Eye (tissue), 1 donor: ENCODE results near the gene DKK2.
"Not testable (repeated sequence)": the region's sequence is repeated elsewhere in the genome, so short reads cannot be mapped to it uniquely, and the experiment has no call there.

Experiments
- DNase-seq: peaks from one replicate; pipeline ENCODE4 v3.0.0-alpha.2; 2015

The DKK2 gene

DNA sequence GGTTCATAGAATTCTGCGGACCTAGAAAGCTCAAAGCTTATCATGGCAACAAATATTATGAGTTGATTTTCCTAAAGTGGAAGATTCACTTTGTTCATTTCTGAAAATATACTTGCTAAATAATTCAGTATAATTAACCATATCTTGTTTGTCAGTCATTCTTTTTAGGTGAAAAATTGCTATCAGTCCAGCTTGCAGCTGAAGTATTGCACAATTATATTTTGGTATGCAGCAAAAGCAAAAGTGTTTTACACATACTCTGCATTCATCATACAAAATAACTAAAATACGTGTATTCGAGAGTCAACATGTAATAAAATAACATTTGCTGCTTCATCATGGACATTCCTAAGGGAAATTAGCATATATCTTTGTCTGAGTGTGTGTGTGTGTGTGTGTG, 24.8 kb downstream of the DKK2 start:
- DNase-seq = no peak

DNA sequence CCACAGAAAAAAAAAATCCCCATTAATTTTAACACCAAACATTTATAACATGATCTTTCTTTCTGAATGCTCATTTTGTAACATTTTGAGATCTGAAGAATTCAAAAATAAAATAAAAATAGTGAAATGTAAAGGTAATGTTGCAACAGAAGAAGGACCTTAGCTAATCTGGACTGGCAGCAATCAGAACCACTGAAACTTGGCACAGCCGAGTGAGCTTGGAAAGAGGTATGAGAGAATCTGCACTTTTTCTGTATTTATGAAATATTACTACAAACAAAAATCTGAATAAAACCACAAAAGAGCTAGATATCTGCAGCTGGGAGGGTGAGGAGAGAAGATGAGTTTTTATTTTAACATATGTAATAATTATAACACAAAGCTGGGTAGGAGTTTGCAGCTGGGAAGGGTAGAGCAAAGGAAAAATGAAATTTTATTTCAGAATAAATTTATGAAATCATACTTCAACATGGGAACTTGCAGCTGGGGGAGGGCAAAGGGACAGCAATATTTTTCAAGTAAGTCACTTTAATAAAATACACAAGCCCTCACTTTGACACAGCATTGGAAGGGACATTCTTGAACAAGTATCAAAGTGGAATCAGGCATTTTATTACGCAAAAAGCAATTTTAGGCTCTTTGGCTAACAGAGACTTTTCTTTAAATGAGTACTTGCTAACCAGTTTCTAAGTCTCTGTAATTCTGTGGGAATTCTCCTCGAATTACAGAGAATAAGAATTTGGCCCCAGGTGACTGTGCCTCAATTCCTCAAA, 26.7 kb downstream of the DKK2 start:
- DNase-seq = no peak

DNA sequence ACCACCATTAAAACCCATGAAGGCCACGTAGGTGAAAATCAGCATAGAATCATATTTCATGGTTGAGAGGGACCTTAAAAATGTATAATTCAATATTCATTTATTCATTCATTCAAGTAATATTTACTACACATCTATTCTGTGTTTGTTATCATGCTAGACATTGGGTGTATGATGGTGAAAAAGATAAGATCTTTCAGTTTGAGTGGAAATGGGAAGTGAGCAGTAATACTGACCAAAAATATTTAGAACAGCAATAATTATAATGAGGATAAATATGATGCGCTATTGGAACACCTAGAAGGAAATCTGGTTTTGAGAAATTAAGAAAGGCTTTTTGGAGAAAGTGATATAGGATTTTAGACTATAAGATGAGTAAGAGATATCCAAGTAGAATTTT, 28.0 kb downstream of the DKK2 start:
- no peak for DNase-seq

DNA sequence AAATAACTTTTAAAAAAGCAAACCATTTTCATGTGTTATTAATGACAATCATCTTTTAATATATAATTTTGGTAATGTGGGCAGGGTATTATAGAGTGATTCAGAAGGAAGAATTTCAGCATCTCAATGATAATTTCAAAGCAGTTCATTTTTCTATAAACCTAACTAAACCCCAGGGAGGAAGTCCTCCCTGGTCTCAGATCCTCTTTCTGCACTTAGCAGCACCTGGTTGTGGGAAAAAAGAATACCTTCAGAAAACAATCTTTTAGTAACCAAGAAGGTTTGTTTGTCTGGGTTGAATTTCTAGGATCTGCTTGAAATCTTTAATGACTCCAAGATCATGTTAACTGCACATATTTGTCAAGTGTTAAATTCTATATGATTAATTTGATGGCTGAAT, 29.9 kb downstream of the DKK2 start:
- no peak for DNase-seq

DNA sequence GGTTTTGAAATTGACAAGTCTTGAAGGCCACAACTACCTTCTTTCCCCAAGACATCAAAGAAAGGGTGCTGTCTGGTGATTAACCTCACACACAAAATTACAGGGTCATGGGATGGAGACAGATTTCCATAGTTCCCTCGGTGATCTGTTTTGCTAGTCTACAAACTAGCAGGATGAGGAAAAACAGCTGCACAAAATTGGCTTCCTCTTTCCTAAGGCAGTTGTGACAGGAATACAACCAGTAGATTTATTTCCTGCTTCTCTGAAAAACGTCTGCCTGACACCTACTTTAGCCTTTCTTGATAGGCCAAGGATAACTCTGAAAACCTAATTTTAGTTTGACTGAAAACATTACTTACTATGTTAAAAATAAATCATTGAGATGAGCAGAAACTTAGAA, 39.6 kb downstream of the DKK2 start:
- no peak for DNase-seq

DNA sequence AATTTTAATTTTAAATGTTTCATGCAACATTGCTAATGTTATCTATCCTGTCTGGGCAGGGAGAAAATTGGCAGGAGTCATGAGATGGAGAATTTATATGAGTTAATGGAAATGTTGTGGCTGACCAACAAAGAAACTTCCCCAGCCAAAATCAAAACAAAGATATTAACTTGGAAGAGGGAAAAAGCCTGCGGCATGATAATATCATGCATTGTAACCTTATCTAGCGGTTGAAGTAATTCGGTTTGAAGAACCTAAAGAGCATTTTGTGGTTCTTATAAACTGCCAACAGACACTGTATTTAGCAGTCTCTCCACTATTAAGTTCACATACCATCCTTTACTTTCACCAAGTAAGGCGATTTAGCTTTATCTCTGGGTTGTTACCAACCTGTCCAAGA, 42.3 kb downstream of the DKK2 start:
- peak; percentile 20 for DNase-seq

DNA sequence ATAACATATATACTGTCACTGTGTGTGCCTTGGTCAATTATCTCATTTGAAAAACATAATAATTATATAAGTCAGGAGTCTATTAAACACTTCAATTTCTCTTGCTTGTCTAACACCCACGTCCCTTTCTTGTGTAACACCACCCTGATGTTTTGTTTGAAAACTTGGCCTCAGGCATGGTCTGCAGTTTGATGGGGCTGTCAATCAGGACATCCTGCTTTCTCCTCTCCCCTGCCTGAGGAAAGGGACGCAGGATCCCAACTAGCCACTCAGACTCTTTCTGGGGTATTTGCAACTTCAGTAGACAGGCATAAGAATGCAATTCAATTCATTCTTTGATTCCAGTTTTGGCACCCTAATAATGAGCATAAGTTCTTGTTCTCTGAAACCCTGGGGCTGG, 48.8 kb downstream of the DKK2 start:
- DNase-seq = peak; percentile 15

DNA sequence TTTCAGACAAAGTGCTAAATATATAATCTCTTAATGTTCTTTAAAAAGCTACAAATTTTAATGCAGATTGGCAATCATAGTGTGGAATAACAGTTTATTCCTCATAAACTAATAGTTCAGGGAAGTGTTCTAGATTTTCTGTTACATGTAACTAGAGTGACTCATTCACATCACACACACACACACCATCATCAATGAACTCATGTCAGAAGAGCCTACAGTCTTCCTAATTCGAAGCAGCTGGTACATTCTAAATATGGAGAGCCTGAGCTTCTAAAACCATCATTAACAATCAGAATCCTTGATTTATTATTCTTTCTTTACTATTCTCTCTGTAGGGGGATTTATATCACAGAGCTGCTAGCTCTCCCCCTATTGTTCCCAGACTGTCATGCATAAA, 49.6 kb downstream of the DKK2 start:
- DNase-seq = peak; percentile 61

DNA sequence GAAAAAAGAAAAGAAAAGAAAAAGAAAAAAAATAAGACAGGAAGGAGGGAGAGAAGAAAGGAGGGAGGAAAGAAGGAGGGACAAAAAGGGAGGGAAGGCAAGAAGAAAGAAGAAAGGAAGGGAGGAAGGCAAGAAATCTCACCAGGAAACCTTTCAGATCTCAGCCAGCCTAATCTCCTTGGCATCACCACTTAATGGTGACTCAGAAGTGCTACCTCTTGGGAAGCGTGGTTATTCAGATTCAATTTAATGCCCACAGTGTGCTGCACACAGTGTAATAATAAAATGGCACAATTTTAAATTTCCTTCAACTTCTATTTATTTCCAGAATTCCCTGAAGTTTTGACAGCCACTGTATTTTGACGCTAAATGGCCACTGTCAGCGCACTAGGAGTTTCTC, 50.3 kb downstream of the DKK2 start:
- DNase-seq = peak; percentile 9

DNA sequence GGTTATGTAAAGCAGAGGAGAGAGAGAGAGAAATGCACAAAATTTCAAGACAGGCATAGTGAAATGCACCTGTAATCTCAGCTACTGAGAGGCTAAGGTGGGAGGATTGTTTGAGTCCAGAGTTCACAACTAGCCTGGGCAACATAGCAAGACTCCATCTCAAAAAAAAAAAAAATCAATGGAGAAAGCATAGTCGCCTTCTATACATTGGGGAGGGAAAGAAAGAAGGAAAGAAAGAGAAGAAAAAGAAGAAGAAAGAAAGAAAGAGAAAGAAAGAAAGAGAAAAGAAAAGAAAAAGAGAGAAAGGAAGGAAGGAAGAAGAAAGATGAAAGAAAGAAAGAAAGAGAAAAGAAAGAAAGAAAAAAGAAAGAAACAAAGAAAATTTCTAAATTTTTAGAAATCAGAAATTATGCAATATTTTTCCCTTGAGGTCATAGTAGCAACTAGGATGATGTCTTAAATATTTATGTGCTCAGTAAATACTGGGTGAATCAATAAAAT, 53.4 kb downstream of the DKK2 start:
- DNase-seq = no peak

DNA sequence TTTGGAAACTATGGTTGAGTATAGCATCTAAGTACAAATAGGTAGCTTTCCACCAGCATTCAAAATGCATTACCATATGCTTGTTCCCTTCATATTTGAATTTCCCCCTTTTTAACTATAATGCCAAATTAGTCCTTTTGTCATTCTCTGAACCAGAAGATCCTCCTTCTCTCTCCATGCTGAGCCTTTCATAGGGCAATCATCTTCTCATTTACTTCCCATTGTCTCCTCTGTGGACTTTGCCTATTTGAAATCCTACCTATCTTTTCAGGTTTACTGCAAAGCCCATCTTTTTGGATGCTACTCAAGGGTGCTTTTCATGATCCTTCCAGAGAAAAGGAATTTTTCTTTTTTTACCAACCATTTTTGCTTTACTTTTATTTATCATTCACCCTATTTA, 54.7 kb downstream of the DKK2 start:
- no peak for DNase-seq

DNA sequence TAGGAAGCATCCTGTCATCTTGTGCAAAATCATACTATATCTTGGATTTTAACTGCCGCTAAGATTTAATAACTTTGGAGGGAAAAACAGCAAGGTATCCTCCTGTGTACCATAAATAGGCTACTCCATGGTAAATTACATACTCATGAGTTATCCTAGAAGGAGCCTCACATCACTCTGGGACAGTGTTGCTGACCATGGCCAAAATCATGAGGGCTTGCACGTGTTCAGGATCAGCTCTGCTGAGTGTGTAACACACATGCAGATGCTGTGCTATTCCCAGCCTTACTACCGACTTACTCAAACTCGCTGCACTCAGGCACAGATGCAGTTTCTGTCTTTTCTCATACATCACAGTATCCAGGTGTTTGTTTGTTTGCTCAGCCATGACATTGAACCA, 56.6 kb downstream of the DKK2 start:
- DNase-seq = no peak

DNA sequence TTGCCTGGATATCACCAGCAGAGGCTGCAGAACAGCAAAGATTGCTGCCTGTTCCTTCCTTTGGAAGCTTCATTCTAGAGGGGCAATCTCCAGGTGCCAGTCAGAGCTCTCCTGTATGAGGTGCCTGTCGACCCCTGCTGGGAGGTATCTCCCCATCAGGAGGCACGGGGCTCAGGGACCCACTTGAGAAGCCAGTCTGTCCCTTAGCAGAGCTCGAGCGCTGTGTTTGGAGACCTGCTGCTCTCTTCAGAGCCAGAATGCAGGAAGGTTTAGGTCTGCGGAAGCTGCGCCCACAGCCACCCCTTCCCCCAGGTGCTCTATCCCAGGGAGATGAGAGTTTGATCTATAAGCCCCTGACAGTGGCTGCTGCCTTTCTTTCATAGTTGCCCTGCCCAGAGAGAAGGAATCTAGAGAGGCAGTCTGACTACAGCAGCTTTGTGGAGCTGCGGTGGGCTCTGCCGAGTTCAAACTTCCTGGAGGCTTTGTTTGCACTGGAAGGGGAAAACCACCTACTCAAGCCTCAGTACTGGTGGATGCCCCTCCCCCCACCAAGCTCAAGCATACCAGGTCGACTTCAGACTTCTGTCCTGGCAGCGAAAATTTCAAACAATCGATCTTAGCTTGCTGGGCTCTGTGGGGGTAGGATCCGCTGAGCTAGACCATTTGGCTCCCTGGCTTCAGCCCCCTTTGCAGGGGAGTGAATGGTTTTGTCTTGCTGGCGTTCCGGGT, 57.9 kb downstream of the DKK2 start:
- DNase-seq = no peak

DNA sequence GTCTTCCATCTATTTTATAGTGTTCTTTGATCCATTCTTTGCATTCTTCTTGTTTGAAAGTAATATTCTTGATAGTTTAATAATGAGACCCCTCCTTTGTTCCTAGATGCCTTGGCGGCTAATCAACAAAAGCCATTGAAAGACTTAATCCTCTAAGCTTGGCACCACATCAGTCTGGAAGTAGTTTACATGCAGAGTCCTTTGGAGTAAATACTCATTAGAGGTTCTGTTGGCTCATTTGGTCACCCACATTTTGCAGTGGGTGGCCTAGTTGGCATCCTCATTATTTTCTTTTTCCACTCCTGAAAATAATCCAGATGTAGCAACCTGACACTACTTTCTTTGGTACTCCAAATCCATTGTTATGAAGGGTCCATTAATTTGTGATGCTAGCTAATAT, 64.5 kb downstream of the DKK2 start:
- peak; percentile 12 for DNase-seq

DNA sequence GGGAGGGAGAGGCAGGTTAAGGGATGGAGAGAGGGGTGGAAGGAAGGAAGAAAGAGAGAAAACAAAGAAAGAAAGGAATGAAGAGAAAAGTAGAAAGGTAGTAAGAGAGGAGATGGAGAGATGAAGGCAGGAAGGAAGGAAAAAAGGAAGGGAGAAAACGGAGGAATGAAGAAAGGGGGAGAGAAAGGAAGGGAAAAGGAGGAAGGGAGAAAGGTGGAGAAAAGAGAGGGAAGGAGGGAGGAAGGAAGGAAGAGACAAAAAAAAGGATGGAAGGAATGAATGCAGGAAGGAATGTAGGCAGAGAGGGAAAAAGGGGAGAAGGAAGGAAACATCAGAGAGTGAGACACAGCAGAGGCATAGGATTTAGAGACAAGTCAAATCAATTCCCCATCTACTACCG, 68.2 kb downstream of the DKK2 start:
- DNase-seq = no peak

DNA sequence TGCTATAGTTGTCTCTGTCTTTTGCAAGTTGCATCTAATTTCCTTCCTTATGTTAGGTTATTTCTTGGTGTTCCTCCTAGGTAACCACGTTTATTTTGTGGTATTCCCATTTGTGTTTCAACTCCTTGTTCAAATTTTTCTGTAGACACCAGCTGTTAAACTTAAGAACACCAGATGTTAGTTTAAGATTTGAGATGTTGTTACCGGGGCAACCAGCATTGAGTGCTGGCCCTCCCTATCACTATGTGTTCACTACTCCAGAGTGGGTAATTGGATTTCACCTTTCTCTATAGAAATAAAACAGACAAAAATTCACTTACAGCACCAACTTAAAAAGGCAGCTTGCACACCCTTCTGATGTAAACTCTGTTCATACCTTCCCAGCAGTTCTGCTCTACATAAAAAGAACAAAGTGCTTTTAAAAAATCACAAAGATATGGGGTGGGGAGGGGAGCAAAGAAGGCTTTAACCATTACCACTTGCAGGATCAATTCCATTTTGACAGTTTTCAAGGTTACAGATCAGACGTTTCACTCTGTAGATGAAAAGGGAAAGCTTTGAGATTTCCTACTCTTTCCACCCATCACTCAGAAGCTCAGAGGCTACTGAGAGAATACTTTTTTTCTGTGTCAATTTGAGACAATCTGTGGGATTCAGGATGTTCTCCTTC, 82.9 kb downstream of the DKK2 start:
- DNase-seq = peak; percentile 11

DNA sequence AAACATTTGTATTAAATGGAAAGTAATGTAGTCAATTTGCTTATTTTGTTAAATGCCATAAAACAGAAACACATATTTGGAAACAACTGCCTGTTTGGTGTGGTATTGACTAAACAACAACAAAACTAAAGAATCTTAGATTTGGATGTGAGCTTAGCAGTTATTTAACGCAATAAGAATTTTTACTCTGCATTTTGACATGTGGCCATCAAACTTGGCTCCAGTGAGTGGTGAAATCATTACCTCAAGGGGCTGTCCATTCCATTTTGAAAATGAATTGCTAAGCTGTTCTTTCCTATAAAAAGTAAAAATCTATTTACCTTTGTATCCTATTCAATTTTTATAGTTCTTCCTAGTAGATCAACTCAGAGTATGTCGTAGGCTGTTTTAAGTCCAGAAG, 84.2 kb downstream of the DKK2 start:
- no peak for DNase-seq

DNA sequence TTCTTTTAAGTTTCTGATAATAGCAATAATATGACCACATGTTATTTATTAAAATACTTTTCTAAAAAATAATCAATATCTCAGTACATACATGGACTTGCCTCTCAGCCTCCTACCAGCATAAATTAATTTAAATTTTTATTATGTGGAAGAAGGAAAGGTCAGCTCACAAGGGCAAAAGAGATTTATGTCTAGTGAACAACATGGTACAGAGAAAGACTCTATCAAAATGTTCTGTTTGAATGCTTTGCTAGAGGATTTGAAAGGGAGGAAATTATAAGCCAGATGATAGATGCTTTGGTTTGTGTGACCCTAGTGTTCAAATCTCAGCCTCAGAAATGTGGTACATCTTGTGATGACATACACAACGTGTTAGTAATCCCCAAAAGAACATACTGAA, 94.3 kb downstream of the DKK2 start:
- no peak for DNase-seq

DNA sequence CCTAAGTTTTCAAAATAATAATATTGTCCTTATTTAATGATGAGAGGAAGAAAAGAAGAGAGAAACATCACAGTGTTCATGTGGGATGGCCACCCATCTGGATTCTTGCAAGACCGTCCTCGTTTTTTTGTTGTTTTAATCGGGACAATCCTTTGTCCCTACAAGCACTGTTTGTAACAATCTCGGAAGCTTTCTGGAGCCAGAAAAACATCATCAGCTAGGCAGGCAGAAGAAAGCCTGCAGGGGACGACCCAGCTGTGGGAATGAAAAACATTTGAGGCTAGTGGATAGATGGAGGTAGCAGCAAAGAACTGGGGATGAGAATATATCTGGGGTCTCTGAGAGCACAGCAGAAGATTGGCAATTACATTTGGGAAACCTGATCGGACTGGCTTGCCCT, 105.6 kb downstream of the DKK2 start:
- no peak for DNase-seq

DNA sequence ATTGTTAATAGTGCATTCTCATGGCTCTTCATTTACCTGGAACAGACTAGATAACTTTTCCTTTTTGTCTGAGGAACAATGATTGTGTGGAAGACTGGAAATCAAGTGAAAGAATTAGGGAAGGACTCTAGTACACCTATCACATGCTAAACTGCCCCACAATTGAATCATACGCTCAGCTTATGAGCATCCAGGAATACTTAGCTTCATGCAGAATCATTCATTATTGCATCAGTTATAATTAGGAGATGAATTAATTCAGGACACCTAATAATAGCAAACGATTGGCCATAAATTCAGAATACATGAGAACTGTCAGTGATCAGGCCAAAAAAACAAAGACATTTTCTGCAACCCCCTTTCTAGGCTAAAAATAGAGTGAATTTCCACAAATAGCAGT, 106.9 kb downstream of the DKK2 start:
- DNase-seq = no peak

DNA sequence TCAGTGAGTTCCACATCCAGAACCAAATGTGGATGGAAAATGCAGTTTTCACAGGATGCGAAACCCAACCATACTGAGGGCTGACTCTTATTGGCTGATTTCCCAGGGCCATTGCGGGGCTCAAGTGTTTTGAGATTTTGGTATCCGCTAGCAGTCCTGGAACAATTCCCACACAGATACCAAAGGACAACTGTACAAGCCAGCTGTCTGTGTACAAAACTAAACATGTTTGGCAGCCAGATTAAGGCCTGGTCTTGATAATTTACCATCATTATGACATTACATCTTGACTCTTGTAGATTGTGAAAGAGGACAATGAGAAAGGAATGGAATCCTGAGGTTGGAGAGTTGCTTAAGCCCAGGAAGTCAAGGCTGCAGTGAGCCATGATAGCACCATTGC, 121.9 kb downstream of the DKK2 start:
- DNase-seq = no peak

DNA sequence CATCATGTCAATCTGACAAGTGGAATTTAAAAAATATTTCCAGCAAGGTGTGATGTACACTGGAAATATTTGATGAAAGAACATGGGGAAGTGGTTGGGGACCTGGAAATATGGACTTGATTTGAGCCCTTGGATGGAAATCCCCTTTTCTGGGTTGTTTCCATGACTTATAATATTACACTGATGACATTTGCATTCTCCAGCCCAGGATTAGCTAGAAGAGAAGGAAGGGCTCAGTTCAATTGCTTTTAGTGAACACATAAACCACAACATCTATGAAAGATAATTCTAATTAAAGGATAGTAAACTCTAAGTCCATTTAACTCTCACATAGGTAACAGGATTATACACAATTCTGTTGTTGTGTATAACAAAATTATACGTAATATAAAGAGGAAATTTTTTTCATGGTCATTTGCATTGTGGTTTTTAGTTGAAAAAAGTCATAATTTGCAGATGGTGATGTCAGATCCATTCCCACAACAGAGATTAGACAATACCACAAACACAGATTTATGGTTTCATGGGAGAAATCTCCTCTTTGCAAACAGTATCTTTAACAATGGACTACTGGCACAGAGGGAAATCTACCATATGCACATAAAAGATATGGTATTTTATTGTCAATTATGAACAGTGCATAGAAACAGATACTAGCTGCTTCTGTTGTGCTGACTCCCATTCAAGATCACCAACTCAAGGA, 126.5 kb downstream of the DKK2 start:
- DNase-seq = no peak

DNA sequence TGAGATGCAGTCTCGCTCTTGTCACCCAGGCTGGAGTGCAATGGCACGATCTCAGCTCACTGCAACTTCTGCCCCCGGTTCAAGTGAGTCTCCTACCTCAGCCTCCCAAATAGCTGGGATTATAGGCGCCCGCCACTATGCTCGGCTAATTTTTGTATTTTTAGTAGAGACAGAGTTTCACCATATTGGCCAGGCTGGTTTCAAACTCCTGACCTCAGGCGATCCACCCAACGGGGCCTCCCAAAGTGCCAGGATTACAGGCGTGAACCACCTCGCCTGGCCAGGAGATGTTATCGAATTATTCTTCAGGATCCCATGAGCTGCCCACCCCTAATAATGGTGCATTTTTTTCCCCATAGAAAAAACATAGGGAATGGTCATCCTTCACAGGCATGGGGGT, 128.1 kb downstream of the DKK2 start:
- DNase-seq = not testable (repeated sequence)
